Loucy (cell line): ENCODE data around the gene ELMO1.

Source experiments
- H2AFZ ChIP-seq: fragments of 200-600 bp; sonication (generic); 2 replicates; pipeline ENCODE4 v1.6.0; 2016; ENCODE audit warnings: antibody characterized with exemption, mild to moderate bottlenecking, low read length, moderate library complexity
- H3F3A ChIP-seq: fragments of 200-600 bp; 2 replicates; pipeline ENCODE4 v1.6.0; 2016; ENCODE audit warnings: antibody characterized with exemption, low read depth, mild to moderate bottlenecking
- H3K27me3 ChIP-seq: fragments of 200-600 bp; sonication (generic); 2 replicates; pipeline ENCODE4 v1.6.1; 2014; ENCODE audit warnings: low read length, mild to moderate bottlenecking; ENCODE audit not compliant: insufficient read depth, poor library complexity, severe bottlenecking
- H3K36me3 ChIP-seq: fragments of 200-600 bp; sonication (generic); 2 replicates; pipeline ENCODE4 v1.6.1; 2016; ENCODE audit warnings: low read length; ENCODE audit not compliant: insufficient read depth
- H3K4me1 ChIP-seq: fragments of 200-600 bp; sonication (generic); 2 replicates; pipeline ENCODE4 v1.5.1; 2014; ENCODE audit warnings: low read length, mild to moderate bottlenecking; ENCODE audit not compliant: insufficient read depth, poor library complexity, severe bottlenecking
- H3K4me2 ChIP-seq: fragments of 200-600 bp; sonication (generic); 2 replicates; pipeline ENCODE4 v1.6.0; 2014; ENCODE audit warnings: antibody characterized with exemption, low read length, low read depth, mild to moderate bottlenecking; ENCODE audit not compliant: poor library complexity, severe bottlenecking
- H3K4me3 ChIP-seq: fragments of 200-600 bp; sonication (generic); 2 replicates; pipeline ENCODE4 v1.5.1; 2014; ENCODE audit warnings: low read length, mild to moderate bottlenecking, mixed read lengths; ENCODE audit not compliant: poor library complexity, severe bottlenecking
- H3K79me2 ChIP-seq: fragments of 200-600 bp; sonication (generic); 2 replicates; pipeline ENCODE4 v1.6.1; 2014; ENCODE audit warnings: low read length; ENCODE audit not compliant: insufficient read depth
- H3K9ac ChIP-seq: fragments of 200-600 bp; sonication (generic); 2 replicates; pipeline ENCODE4 v1.6.0; 2014; ENCODE audit warnings: mild to moderate bottlenecking, low read depth, low read length, moderate library complexity; ENCODE audit not compliant: poor library complexity, severe bottlenecking
- H3K9me2 ChIP-seq: fragments of 200-600 bp; sonication (generic); replicated peaks from 2 replicates; pipeline ENCODE4 v1.6.1; 2016; ENCODE audit warnings: low read depth, low read length, mixed read lengths
- H3K9me3 ChIP-seq: fragments of 200-600 bp; sonication (generic); 2 replicates; pipeline ENCODE4 v1.6.1; 2014; ENCODE audit warnings: mild to moderate bottlenecking, antibody characterized with exemption, low read length, low read depth; ENCODE audit not compliant: insufficient read depth
- H4K20me1 ChIP-seq: fragments of 200-600 bp; sonication (generic); 2 replicates; pipeline ENCODE4 v1.6.0; 2014; ENCODE audit warnings: antibody characterized with exemption, low read length, mild to moderate bottlenecking; ENCODE audit not compliant: insufficient read depth, poor library complexity, severe bottlenecking
- CTCF ChIP-seq: fragments of 200-600 bp; sonication (generic); conservative IDR thresholded peaks from 2 replicates; pipeline ENCODE4 v1.5.1; 2014; ENCODE audit warnings: mild to moderate bottlenecking, antibody characterized with exemption, low read length
- EZH2phosphoT487 ChIP-seq: fragments of 200-600 bp; IDR thresholded peaks from 2 replicates; pipeline ENCODE4 v1.6.1; 2018; ENCODE audit warnings: antibody characterized with exemption, mild to moderate bottlenecking, moderate library complexity, borderline replicate concordance

The ELMO1 gene

GRCh38 chr7:36840904-36841303 is 607.8 kb downstream of the ELMO1 start:
- H3K4me1 ChIP-seq: no peaks in the 10 kb centered on the region
- H3K9me3 ChIP-seq: no peaks in the 10 kb centered on the region
- no peaks in the 10 kb centered on the region for H3K36me3 ChIP-seq
- no peak for TF ChIP-seq EZH2phosphoT487
- no peak for TF ChIP-seq CTCF
- H3K27me3 ChIP-seq: no peaks in the 10 kb centered on the region
- H3F3A ChIP-seq: no peaks in the 10 kb centered on the region
- H2AFZ ChIP-seq: no peak overlapping the region
- H3K4me3 ChIP-seq: no peak overlapping the region
- no peak overlapping the region for H3K4me2 ChIP-seq
- H3K9me2 ChIP-seq: no peaks in the 10 kb centered on the region
- H3K9ac ChIP-seq: no peak overlapping the region
- no peaks in the 10 kb centered on the region for H3K79me2 ChIP-seq
- H4K20me1 ChIP-seq: no peaks in the 10 kb centered on the region

- Histone ChIP-seq H3K27me3 (no peaks in the 10 kb centered on the region), H3K9me2 (no peaks in the 10 kb centered on the region), H3K9ac (no peak overlapping the region), H4K20me1 (no peaks in the 10 kb centered on the region), H3K9me3 (no peaks in the 10 kb centered on the region), H3K79me2 (no peaks in the 10 kb centered on the region), H3F3A (no peaks in the 10 kb centered on the region), H3K4me3 (no peak overlapping the region), H2AFZ (no peak overlapping the region), H3K4me1 (no peaks in the 10 kb centered on the region), H3K36me3 (no peaks in the 10 kb centered on the region), H3K4me2 (no peak overlapping the region)
- TF ChIP-seq EZH2phosphoT487: no peak
- TF ChIP-seq CTCF: no peak
Observed at GRCh38 chr7:36838616-36839225, 609.9 kb downstream of the ELMO1 start.

- H4K20me1 ChIP-seq: no peaks in the 10 kb centered on the region
- H3K79me2 ChIP-seq: no peaks in the 10 kb centered on the region
- no peaks in the 10 kb centered on the region for H3K9me2 ChIP-seq
- no peak overlapping the region for H3K9ac ChIP-seq
- H3K4me1 ChIP-seq: no peaks in the 10 kb centered on the region
- H2AFZ ChIP-seq: no peak overlapping the region
- no peaks in the 10 kb centered on the region for H3K27me3 ChIP-seq
- TF ChIP-seq CTCF (no peak), EZH2phosphoT487 (no peak)
- H3K4me2 ChIP-seq: no peak overlapping the region
- H3K9me3 ChIP-seq: no peaks in the 10 kb centered on the region
- no peaks in the 10 kb centered on the region for H3F3A ChIP-seq
- no peak overlapping the region for H3K4me3 ChIP-seq
- no peaks in the 10 kb centered on the region for H3K36me3 ChIP-seq
Observed at GRCh38 chr7:36831049-36831448, 617.6 kb downstream of the ELMO1 start.
